ENCODE results near the gene KCNH2. TPM values are rescaled to one million over a fixed set of nuclear protein-coding genes. Genes with fewer than 3 reads are reported as not detected.

Gene KCNH2
- total and polyA plus RNA-seq, 2 of the 8 experiments (the other 6 are each of a cell fraction or from before 2014, with no cell fraction given): 8.0 to 15.0 TPM

DNA sequence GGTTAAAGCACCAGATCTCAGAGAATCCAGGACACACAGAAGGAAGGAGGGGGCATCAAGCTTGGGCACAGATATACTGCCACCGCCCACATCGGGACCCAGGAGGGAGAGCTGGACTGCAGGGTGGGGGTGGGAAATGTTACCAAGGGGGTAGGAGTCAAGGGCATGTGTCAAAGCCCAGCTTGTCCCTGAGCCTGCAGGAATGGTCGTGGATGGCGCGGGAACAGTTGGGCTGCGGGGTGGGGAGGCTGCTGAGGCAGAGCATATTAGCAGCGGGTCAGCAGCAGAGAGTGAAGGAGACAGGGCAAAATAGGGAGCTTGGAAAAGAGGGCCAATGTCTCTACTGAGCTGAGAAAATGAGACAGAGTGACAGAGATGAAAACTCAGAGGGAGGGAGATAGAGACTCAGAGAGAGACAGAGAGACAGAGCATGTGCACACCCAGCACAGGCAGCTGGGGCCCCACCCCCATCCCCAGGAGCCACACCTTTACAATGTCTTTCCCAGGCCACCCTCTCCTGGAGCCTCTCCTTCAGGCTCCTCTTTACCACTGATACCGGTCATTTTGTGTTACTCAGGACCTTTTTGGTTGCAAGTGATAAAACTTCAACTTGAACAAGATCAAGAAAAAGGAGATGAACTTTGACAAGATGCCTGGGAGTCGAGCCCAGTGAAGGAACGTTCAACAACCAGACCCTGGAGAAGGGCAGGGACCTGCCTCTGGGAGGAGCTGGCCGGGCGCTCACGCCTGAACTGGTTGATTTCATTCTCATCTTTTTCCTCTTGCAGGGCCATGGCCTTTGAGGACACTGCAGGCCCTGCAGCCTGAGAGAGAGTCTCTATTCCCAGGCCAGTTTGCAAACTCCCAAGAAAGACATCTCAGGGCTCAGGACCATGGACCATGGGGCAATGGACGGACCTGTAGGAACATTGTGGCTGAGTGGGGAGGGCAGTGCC lies 75.8 kb downstream of the KCNH2 start:
- Histone ChIP-seq H3K27ac (ENCODE audit: low read depth, low read length) (no peak overlapping the region), H2BK20ac (ENCODE audit: low read length) (no peak overlapping the region), H4K5ac (ENCODE audit: insufficient read length, low read depth, low read length) (no peak overlapping the region), H3K4me1 (replicated peaks in 1 of 4; ENCODE audit: control insufficient read depth in 3 of 4, insufficient read depth in 4 of 4, low read length in 3 of 4) (peaks cover 0 to 24% (median 7%) of the 10 kb centered on the region in 4 experiments; a peak in 4 of 7 replicates), H3K4me3 (ENCODE audit: extremely low read depth in 1 of 4, insufficient read depth in 2 of 4, low read depth in 3 of 4, low read length in 4 of 4) (no peak overlapping the region), H2BK12ac (ENCODE audit: low read depth, low read length) (no peak overlapping the region), H2AFZ (ENCODE audit: low read length) (no peak overlapping the region), H3K18ac (ENCODE audit: extremely low read depth, low read length) (no peak overlapping the region), H3K14ac (ENCODE audit: insufficient read length) (no peak overlapping the region), H4K20me1 (replicated peaks in 1 of 2; ENCODE audit: control insufficient read depth in 1 of 2, insufficient read depth in 2 of 2, low read length in 2 of 2) (no peaks in the 10 kb centered on the region), H3K36me3 (ENCODE audit: control insufficient read depth in 2 of 4, insufficient read depth in 4 of 4, low read length in 3 of 4) (no peaks in the 10 kb centered on the region), H3K4ac (replicated peaks; ENCODE audit: insufficient read length, low read depth, low read length) (no peak overlapping the region), H3K4me2 (ENCODE audit: insufficient read depth in 1 of 2, low read depth in 2 of 2, low read length in 2 of 2) (no peak overlapping the region), H2BK15ac (ENCODE audit: low read length) (no peak overlapping the region), H4K91ac (replicated peaks; ENCODE audit: insufficient read length, low read length) (no peak overlapping the region), H3K23ac (ENCODE audit: insufficient read length) (no peak overlapping the region), H2BK120ac (replicated peaks; ENCODE audit: low read depth, low read length) (no peak overlapping the region), H4K8ac (ENCODE audit: extremely low read depth, insufficient read depth, low read length) (no peak overlapping the region), H3K79me2 (ENCODE audit: control insufficient read depth in 1 of 2, insufficient read depth in 2 of 2, low read length in 2 of 2) (no peaks in the 10 kb centered on the region), H3K9me3 (ENCODE audit: insufficient read depth in 2 of 2, low read depth in 1 of 2, low read length in 1 of 2) (no peaks in the 10 kb centered on the region), H2BK5ac (ENCODE audit: low read depth, low read length) (no peak overlapping the region), H2AK5ac (ENCODE audit: low read depth, low read length) (no peak overlapping the region), H3K56ac (replicated peaks; ENCODE audit: insufficient read length, low read depth, low read length) (no peak overlapping the region), H3K27me3 (replicated peaks in 1 of 4; ENCODE audit: control insufficient read depth in 3 of 4, extremely low read depth in 1 of 4, insufficient read depth in 3 of 4, low read length in 3 of 4) (peaks cover 0 to 11% (median 6%) of the 10 kb centered on the region in 4 experiments; a peak in 4 of 7 replicates), H3K79me1 (ENCODE audit: low read depth, low read length) (no peaks in the 10 kb centered on the region), H3K23me2 (ENCODE audit: low read depth, low read length) (no peaks in the 10 kb centered on the region), H3K9ac (replicated peaks in 1 of 4; ENCODE audit: extremely low read depth in 1 of 4, low read depth in 3 of 4, low read length in 3 of 4) (no peak overlapping the region)
- no peak for FAIRE-seq
- 93% methylated on average over 14 of the region's 14 CpGs; no CpG with 5 or more reads in 1 of the 2 experiments for WGBS, 2 experiments (ENCODE audit: extremely low coverage in 1 of 2, insufficient coverage in 1 of 2, insufficient read length in 1 of 2, insufficient replicate concordance in 2 of 2, low coverage in 1 of 2, low lambda C conversion rate in 2 of 2, missing lambda C conversion rate in 1 of 2)
- DNase-seq (ENCODE audit: low read depth in 1 of 2, low spot score in 2 of 2): no peak
- ChIA-PET POLR2A (ENCODE audit: partially characterized antibody) (interaction anchor here (0.9 kb wide), 1 partner anchor 10 kb away, joined by 3 read pairs; no protein-coding TSS in a partner anchor), CTCF (ENCODE audit: partially characterized antibody) (interaction anchor here (0.6 to 3.1 kb wide), 18 partner anchors 11 to 220 kb away, joined by 3 to 22 read pairs (median 5); no protein-coding TSS in a partner anchor)
- TF ChIP-seq CEBPB (IDR thresholded peaks at IDR 0.05; ENCODE audit: low read depth, low read length) (no peak), TEAD4 (IDR thresholded peaks at IDR 0.05; ENCODE audit: low read depth, low read length) (no peak), POLR2A (IDR thresholded peaks at IDR 0.05; ENCODE audit: control extremely low read depth in 1 of 2, low read depth in 2 of 2, low read length in 2 of 2) (no peak), TAF1 (IDR thresholded peaks at IDR 0.05; ENCODE audit: low read depth, low read length) (no peak), YY1 (IDR thresholded peaks at IDR 0.05; ENCODE audit: low read depth, low read length) (no peak), BCL11A (IDR thresholded peaks at IDR 0.05; ENCODE audit: low read depth in 2 of 2, low read length in 2 of 2) (no peak), FOSL1 (IDR thresholded peaks at IDR 0.05; ENCODE audit: insufficient read depth, low read depth, low read length) (no peak)

Data from H1 (cell line).